Kidney (tissue), 14 donors: Measurements from ENCODE around the gene ANKRD44. TPM values are rescaled to one million over a fixed set of nuclear protein-coding genes. Genes with fewer than 3 reads are reported as not detected.

Experiments used
- DNase-seq, 5 donors: peaks; one replicate each; pipeline ENCODE4 v3.0.0-alpha.2; 2013 to 2020
- FAIRE-seq: peaks from 2 replicates; lab custom pipeline; 2012; peaks lifted over from hg19 to GRCh38; lab: Jason Lieb, UNC
- H3K27ac ChIP-seq, 2 donors: one replicate each; pipeline ENCODE4 v1.7.0; 2013; ENCODE audit warnings: low read depth in 2 of 2, low read length in 2 of 2, inconsistent platforms in 1 of 2
- H3K27me3 ChIP-seq: one replicate; pipeline ENCODE4 v1.7.1; 2013; ENCODE audit warnings: low read length, inconsistent platforms; ENCODE audit not compliant: control insufficient read depth, insufficient read depth
- H3K36me3 ChIP-seq, 3 donors: one replicate each; pipeline versions ENCODE4 v1.7.0 to v1.7.1; 2013; ENCODE audit warnings: low read length in 3 of 3, control low read depth in 1 of 3, inconsistent platforms in 1 of 3; ENCODE audit not compliant: insufficient read depth in 3 of 3, control insufficient read depth in 2 of 3
- H3K4me1 ChIP-seq, 3 donors: one replicate each; pipeline versions ENCODE4 v1.7.0 to v1.7.1; 2013; ENCODE audit warnings: low read length in 3 of 3, inconsistent platforms in 1 of 3, low read depth in 1 of 3; ENCODE audit not compliant: control insufficient read depth in 2 of 3, insufficient read depth in 2 of 3
- H3K4me3 ChIP-seq, 3 donors: one replicate each; pipeline versions ENCODE4 v1.7.0 to v1.8.1; 2013; ENCODE audit warnings: low read length in 3 of 3, control low read depth in 1 of 3, inconsistent platforms in 1 of 3
- H3K9ac ChIP-seq, 3 donors: one replicate each; pipeline versions ENCODE4 v1.7.0 to v1.7.1; 2013; ENCODE audit warnings: low read length in 3 of 3, control low read depth in 1 of 3, inconsistent platforms in 1 of 3
- H3K9me3 ChIP-seq, 3 donors: one replicate each; pipeline versions ENCODE4 v1.7.0 to v1.7.1; 2013; ENCODE audit warnings: low read length in 3 of 3, control low read depth in 1 of 3, inconsistent platforms in 1 of 3; ENCODE audit not compliant: control insufficient read depth in 2 of 3, insufficient read depth in 1 of 3
- CTCF ChIP-seq: IDR thresholded peaks from 3 replicates; pipeline ENCODE4 v1.5.1; 2012; ENCODE audit warnings: mild to moderate bottlenecking, moderate library complexity, borderline replicate concordance; ENCODE audit not compliant: insufficient read depth; ENCODE audit errors: extremely low read depth
- intact Hi-C: fragments of 100-400 bp; cut with DNase I; formaldehyde crosslinking; loops from one replicate; pipeline ENCODE4 v1.11.1; 2022
- polyA plus RNA-seq: library from polyadenylated mRNA; stranded (reverse); fragments of 350-450 nt; fragmentation: Illumina TruSeq; extraction: RNeasy Lipid Tissue Mini Kit (QIAGEN cat#74804); gene quantifications from one replicate; pipeline ENCODE4 v1.2.3, GENCODE V29; 2014; ENCODE audit warnings: low read depth, low replicate concordance; ENCODE audit not compliant: insufficient read depth
- total RNA-seq: library from RNA; stranded (reverse); fragmentation: NEBNext Ultra II Directional; extraction: Animal tissue kit (Norgen Biotek cat#: 25700); gene quantifications from one replicate; pipeline ENCODE4 v1.2.1, GENCODE V29; 2021
- donor health status: control.
- donor health status: control.
- donor health status: control.
- donor health status: control.
- donor health status: control.
- donor health status: DM: yes; HTN: yes; CAD: no.
- donor health status: Normal renal cell carcinoma (clear cell type).

Gene ANKRD44
- total and polyA plus RNA-seq, 2 donors from 2014 or later = 2.2 to 39.2 TPM

GRCh38 chr2:197183355-197183754, 127.2 kb downstream of the ANKRD44 start:
- Histone ChIP-seq H3K27me3 (no peaks in the 10 kb centered on the region), H3K27ac (no peak overlapping the region), H3K36me3 (no peaks in the 10 kb centered on the region), H3K9me3 (no peaks in the 10 kb centered on the region), H3K4me3 (no peak overlapping the region), H3K4me1 (peaks cover 0 to 10% (median 5%) of the 10 kb centered on the region in 3 donors), H3K9ac (no peak overlapping the region)
- TF ChIP-seq CTCF = no peak
- no peak for DNase-seq
- intact Hi-C loops = loop anchor here (10.0 kb wide), 1 partner anchor 201 kb away; no protein-coding TSS in a partner anchor
- FAIRE-seq = no peak

- Histone ChIP-seq H3K4me3 (no peak overlapping the region), H3K27me3 (no peaks in the 10 kb centered on the region), H3K4me1 (peaks cover 0 to 10% (median 5%) of the 10 kb centered on the region in 3 donors), H3K9ac (no peak overlapping the region), H3K9me3 (no peaks in the 10 kb centered on the region), H3K27ac (no peak overlapping the region), H3K36me3 (no peaks in the 10 kb centered on the region)
- intact Hi-C loops = loop anchor here (10.0 kb wide), 1 partner anchor 202 kb away; no protein-coding TSS in a partner anchor
- TF ChIP-seq CTCF = no peak
- no peak for DNase-seq
- FAIRE-seq = no peak
Observed at GRCh38 chr2:197182668-197183067, 127.9 kb downstream of the ANKRD44 start.

GRCh38 chr2:197181491-197181890, 129.1 kb downstream of the ANKRD44 start:
- H3K4me3 ChIP-seq = no peak overlapping the region
- H3K27me3 ChIP-seq = no peaks in the 10 kb centered on the region

More at GRCh38 chr2:197181491-197181890, 129.1 kb downstream of the ANKRD44 start:
- intact Hi-C loops = loop anchor here (10.0 kb wide), 1 partner anchor 203 kb away; no protein-coding TSS in a partner anchor
- FAIRE-seq (no peak), DNase-seq (no peak)
- H3K36me3 ChIP-seq = no peaks in the 10 kb centered on the region
- H3K9ac ChIP-seq = no peak overlapping the region
- no peak overlapping the region for H3K27ac ChIP-seq
- no peaks in the 10 kb centered on the region for H3K9me3 ChIP-seq
- no peak for TF ChIP-seq CTCF
- H3K4me1 ChIP-seq = peaks cover 0 to 10% (median 5%) of the 10 kb centered on the region in 3 donors
